Cardiac muscle cell (in vitro differentiated cells and primary cell): ENCODE data around the gene TOP3A. TPM values are rescaled to one million over a fixed set of nuclear protein-coding genes. Genes with fewer than 3 reads are reported as not detected.

Experiments used
- DNase-seq, 2 donors: peaks; one replicate each; pipeline versions ENCODE4 v3.0.0 to v3.0.0-alpha.2; 2010 to 2017; ENCODE audit warnings: low read depth in 1 of 2, low spot score in 1 of 2
- H3K27ac ChIP-seq: fragments of 200-600 bp; sonication (generic); 2 replicates; pipeline ENCODE4 v1.5.1; 2016
- H3K27me3 ChIP-seq: fragments of 200-600 bp; sonication (generic); 2 replicates; pipeline ENCODE4 v1.6.0; 2016; ENCODE audit warnings: control low read depth
- H3K36me3 ChIP-seq: fragments of 200-600 bp; sonication (generic); 2 replicates; pipeline ENCODE4 v1.5.1; 2016; ENCODE audit warnings: control low read depth
- H3K4me1 ChIP-seq: fragments of 200-600 bp; sonication (generic); 2 replicates; pipeline ENCODE4 v1.8.1; 2017; ENCODE audit warnings: low read depth, mild to moderate bottlenecking, mixed run types
- H3K4me3 ChIP-seq: fragments of 200-600 bp; sonication (generic); 2 replicates; pipeline ENCODE4 v1.5.1; 2016; ENCODE audit warnings: mild to moderate bottlenecking
- H3K9me3 ChIP-seq: fragments of 200-600 bp; sonication (generic); 2 replicates; pipeline ENCODE4 v1.5.1; 2017; ENCODE audit warnings: low read depth, mild to moderate bottlenecking, control low read depth
- CTCF ChIP-seq: IDR thresholded peaks from 2 replicates; pipeline ENCODE4 v1.5.1; 2012; ENCODE audit warnings: low read depth, mild to moderate bottlenecking, low read length
- polyA plus RNA-seq: library from polyadenylated mRNA; unstranded; fragments of >200 nt; fragmentation: Nextera tagmentation; extraction: Ambion mirVana; gene quantifications from 2 replicates; pipeline ENCODE4 v1.2.1, GENCODE V29; 2016
- total RNA-seq: library from RNA; depleted of rRNA; stranded (reverse); fragments of >200 nt; gene quantifications from 2 replicates; pipeline ENCODE4 v1.2.3, GENCODE V29; 2016

TOP3A gene
- total and polyA plus RNA-seq, 2 experiments from 2014 or later = 22.7 to 40.1 TPM

- TF ChIP-seq CTCF = no peak
- Histone ChIP-seq H3K9me3 (no peaks in the 10 kb centered on the region), H3K27me3 (no peaks in the 10 kb centered on the region), H3K36me3 (no peaks in the 10 kb centered on the region), H3K4me3 (no peak overlapping the region), H3K27ac (peak overlapping the region; percentile 85), H3K4me1 (peaks cover 17% of the 10 kb centered on the region)
- DNase-seq = peak; percentile 39 to 75
These were observed 90.2 kb downstream of the TOP3A start for GRCh38 chr17:18224387-18225120.

GRCh38 chr17:18224053-18224386 is 90.8 kb downstream of the TOP3A start:
- Histone ChIP-seq H3K36me3 (no peaks in the 10 kb centered on the region), H3K9me3 (no peaks in the 10 kb centered on the region), H3K27ac (peak overlapping the region; percentile 85), H3K4me1 (peaks cover 17% of the 10 kb centered on the region), H3K4me3 (no peak overlapping the region), H3K27me3 (no peaks in the 10 kb centered on the region)
- TF ChIP-seq CTCF = no peak
- DNase-seq = no peak

Other genes starting within 250 kb of the TOP3A start
- gene DRG2, start 227.0 kb downstream of the TOP3A start, total RNA-seq = 48.1 and 49.5 TPM in 2 replicates
- gene DRG2, start 227.0 kb downstream of the TOP3A start, polyA plus RNA-seq = 44.8 and 49.7 TPM in 2 replicates
- gene MYO15A, start 206.2 kb downstream of the TOP3A start, total RNA-seq = 2.5 and 4.9 TPM in 2 replicates
- gene MYO15A, start 206.2 kb downstream of the TOP3A start, polyA plus RNA-seq = 3.9 and 4.9 TPM in 2 replicates
- 247 and 279 TPM in 2 replicates for gene ALKBH5, start 131.2 kb downstream of the TOP3A start, total RNA-seq
- 257 and 321 TPM in 2 replicates for gene ALKBH5, start 131.2 kb downstream of the TOP3A start, polyA plus RNA-seq
- 81.5 and 83.8 TPM in 2 replicates for gene LLGL1, start 89.4 kb downstream of the TOP3A start, total RNA-seq
- gene LLGL1, start 89.4 kb downstream of the TOP3A start, polyA plus RNA-seq = 5.9 and 7.3 TPM in 2 replicates
- gene FLII, start 56.3 kb downstream of the TOP3A start, total RNA-seq = 227 and 303 TPM in 2 replicates
- 210 and 232 TPM in 2 replicates for gene FLII, start 56.3 kb downstream of the TOP3A start, polyA plus RNA-seq
- gene MIEF2, start 54.3 kb downstream of the TOP3A start, total RNA-seq = 95.7 and 101 TPM in 2 replicates
- 36.9 and 37.3 TPM in 2 replicates for gene MIEF2, start 54.3 kb downstream of the TOP3A start, polyA plus RNA-seq
- gene SMCR8, start 299 bp upstream of the TOP3A start, total RNA-seq = 8.7 and 11.3 TPM in 2 replicates
- gene SMCR8, start 299 bp upstream of the TOP3A start, polyA plus RNA-seq = 2.9 and 3.9 TPM in 2 replicates
- gene SHMT1, start 48.6 kb upstream of the TOP3A start, total RNA-seq = 24.8 and 26.7 TPM in 2 replicates
- gene SHMT1, start 48.6 kb upstream of the TOP3A start, polyA plus RNA-seq = 24.8 and 30.6 TPM in 2 replicates
- gene EVPLL, start 62.8 kb upstream of the TOP3A start, total RNA-seq = not detected in 2 replicates
- not detected in 2 replicates for gene EVPLL, start 62.8 kb upstream of the TOP3A start, polyA plus RNA-seq
- gene LGALS9C, start 161.8 kb upstream of the TOP3A start, total RNA-seq = not detected in 2 replicates
- gene LGALS9C, start 161.8 kb upstream of the TOP3A start, polyA plus RNA-seq = not detected in 2 replicates